Gastrocnemius medialis (tissue), 4 donors: Measurements from ENCODE around the gene ZMYM2. TPM values are rescaled to one million over a fixed set of nuclear protein-coding genes. Genes with fewer than 3 reads are reported as not detected.

Experiments
- ATAC-seq, 2 donors: fragments of 150-250 bp; one replicate each; pipeline ENCODE4 v1.9.1; 2016
- DNase-seq, 2 donors: peaks; one replicate each; pipeline ENCODE4 v3.0.0-alpha.2; 2019
- H3K27ac ChIP-seq, 4 donors: fragments of 200-600 bp; sonication (generic); 1 replicate in 1 of 4; 2 replicates in 3 of 4; pipeline ENCODE4 v1.5.1; 2016 to 2018; ENCODE audit warnings: mild to moderate bottlenecking in 2 of 4, moderate library complexity in 1 of 4
- H3K27me3 ChIP-seq, 3 donors: fragments of 200-600 bp; sonication (generic) in 2 of 3; 1 replicate in 1 of 3; 2 replicates in 2 of 3; pipeline versions ENCODE4 v1.5.1 to v1.6.0; 2016 to 2019; ENCODE audit warnings: mild to moderate bottlenecking in 1 of 3, moderate library complexity in 1 of 3
- H3K36me3 ChIP-seq, 2 donors: fragments of 200-600 bp; sonication (generic) in 1 of 2; one replicate each; pipeline ENCODE4 v1.5.1; 2017 to 2018
- H3K4me1 ChIP-seq, 2 donors: fragments of 200-600 bp; sonication (generic) in 1 of 2; one replicate each; pipeline ENCODE4 v1.5.1; 2016 to 2017; ENCODE audit warnings: mild to moderate bottlenecking in 2 of 2
- H3K4me3 ChIP-seq, 4 donors: fragments of 200-600 bp; sonication (generic) in 3 of 4; 1 replicate in 1 of 4; 2 replicates in 3 of 4; pipeline ENCODE4 v1.5.1; 2016 to 2019; ENCODE audit warnings: mild to moderate bottlenecking in 2 of 4
- H3K9me3 ChIP-seq, 3 donors: fragments of 200-600 bp; sonication (generic) in 2 of 3; 1 replicate in 1 of 3; 2 replicates in 2 of 3; pipeline ENCODE4 v1.5.1; 2016 to 2019
- POLR2A ChIP-seq, 2 donors: fragments of 450-650 bp; IDR thresholded peaks; one replicate each; pipeline ENCODE4 v1.6.1; 2017; ENCODE audit warnings: antibody characterized with exemption in 2 of 2, mild to moderate bottlenecking in 2 of 2, moderate library complexity in 2 of 2
- in situ Hi-C, 4 donors: fragments of 200-750 bp; cut with MboI; loops; one replicate each; pipeline versions ENCODE4 v1.15.0 to v1.8.0; 2017; ENCODE audit warnings: low sequenced_read_pairs in 4 of 4
- intact Hi-C: fragments of 100-400 bp; cut with DNase I; formaldehyde crosslinking; loops from one replicate; pipeline ENCODE4 v1.15.1; 2023; ENCODE audit warnings: low total_unique reads
- total RNA-seq, 4 donors: library from RNA; depleted of rRNA; stranded (reverse); fragments of >200 nt; gene quantifications; one replicate each; pipeline versions ENCODE4 v1.1.0 to v1.2.3, GENCODE V29; 2016
- TF ChIP-seq, protein P1 (sequence below), 5 experiments: fragments of 450-650 bp in 3 of 5; fragments of 200-600 bp in 2 of 5; sonication (generic) in 2 of 5; IDR thresholded peaks in 4 of 5; conservative IDR thresholded peaks in 1 of 5; 1 replicate in 4 of 5; 2 replicates in 1 of 5; pipeline ENCODE4 v1.5.1; 2016 to 2019; ENCODE audit warnings: antibody characterized with exemption in 5 of 5, mild to moderate bottlenecking in 3 of 5, moderate library complexity in 3 of 5

ZMYM2 gene
- total RNA-seq, 4 donors from 2014 or later, result 35.3 to 58.4 (median 47.1) TPM

GRCh38 chr13:20140487-20140886 is 182.0 kb downstream of the ZMYM2 start:
- DNase-seq, result no peak
- no peak for ATAC-seq

More at GRCh38 chr13:20140487-20140886, 182.0 kb downstream of the ZMYM2 start:
- H3K36me3 ChIP-seq, result no peaks in the 10 kb centered on the region
- no peak overlapping the region for H3K4me3 ChIP-seq
- H3K9me3 ChIP-seq, result no peaks in the 10 kb centered on the region
- H3K27me3 ChIP-seq, result peaks cover 2 to 8% (median 3%) of the 10 kb centered on the region in 3 donors
- in situ Hi-C loops (no loop called here), intact Hi-C loops (no loop called here)
- peaks cover 13 to 17% of the 10 kb centered on the region in 2 donors for H3K4me1 ChIP-seq
- TF ChIP-seq POLR2A (IDR thresholded peaks at IDR 0.05), result no peak
- TF ChIP-seq, protein P1, sequence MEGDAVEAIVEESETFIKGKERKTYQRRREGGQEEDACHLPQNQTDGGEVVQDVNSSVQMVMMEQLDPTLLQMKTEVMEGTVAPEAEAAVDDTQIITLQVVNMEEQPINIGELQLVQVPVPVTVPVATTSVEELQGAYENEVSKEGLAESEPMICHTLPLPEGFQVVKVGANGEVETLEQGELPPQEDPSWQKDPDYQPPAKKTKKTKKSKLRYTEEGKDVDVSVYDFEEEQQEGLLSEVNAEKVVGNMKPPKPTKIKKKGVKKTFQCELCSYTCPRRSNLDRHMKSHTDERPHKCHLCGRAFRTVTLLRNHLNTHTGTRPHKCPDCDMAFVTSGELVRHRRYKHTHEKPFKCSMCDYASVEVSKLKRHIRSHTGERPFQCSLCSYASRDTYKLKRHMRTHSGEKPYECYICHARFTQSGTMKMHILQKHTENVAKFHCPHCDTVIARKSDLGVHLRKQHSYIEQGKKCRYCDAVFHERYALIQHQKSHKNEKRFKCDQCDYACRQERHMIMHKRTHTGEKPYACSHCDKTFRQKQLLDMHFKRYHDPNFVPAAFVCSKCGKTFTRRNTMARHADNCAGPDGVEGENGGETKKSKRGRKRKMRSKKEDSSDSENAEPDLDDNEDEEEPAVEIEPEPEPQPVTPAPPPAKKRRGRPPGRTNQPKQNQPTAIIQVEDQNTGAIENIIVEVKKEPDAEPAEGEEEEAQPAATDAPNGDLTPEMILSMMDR (IDR thresholded peaks at IDR 0.05 in 4 of 5, conservative IDR thresholded peaks at IDR 0.05 in 1 of 5), result no peak
- no peak overlapping the region for H3K27ac ChIP-seq

Other genes with a start within 250 kb of the ZMYM2 start
- gene PSPC1, start 175.8 kb upstream of the ZMYM2 start, total RNA-seq, result 10 to 100 TPM; 41.6 to 53.8 (median 44.1) TPM
- gene ZMYM5, start 95.1 kb upstream of the ZMYM2 start, total RNA-seq, result 10 to 100 TPM in 2 of 4 donors, 1 to 10 TPM in 2; 7.8 to 13.8 (median 10.2) TPM
- gene GJA3, start 202.3 kb downstream of the ZMYM2 start, total RNA-seq, result not detected
- under 1 TPM in 3 of 4 donors, not detected in 1; 0.35 to 0.72 (median 0.36) TPM for gene GJB2, start 234.2 kb downstream of the ZMYM2 start, total RNA-seq